T-cell (primary cell): ENCODE data around the gene CCDC157. TPM values are rescaled to one million over a fixed set of nuclear protein-coding genes. Genes with fewer than 3 reads are reported as not detected.

Experiments
- ATAC-seq, 4 experiments: fragments of 200-7000 bp in 3 of 4; fragments of 150-1000 bp in 1 of 4; cut with Tn5 transposase; replicated peaks in 1 of 4; 1 replicate in 3 of 4; 2 replicates in 1 of 4; pipeline ENCODE4 v1.10.0; 2021; ENCODE audit warnings: moderate library complexity in 3 of 4, mild to moderate bottlenecking in 2 of 4, moderate number of reproducible peaks in 1 of 4
- CTCF ChIA-PET, 2 donors: fragments of 300-600 bp; sonication (Branson Sonifier 250); formaldehyde crosslinking; loops; one replicate each; lab custom pipeline; 2022; ENCODE audit warnings: antibody characterized with exemption in 2 of 2; lab: Charles Lee
- POLR2A ChIA-PET, 2 donors: fragments of 300-600 bp; sonication (Branson Sonifier 250); formaldehyde crosslinking; loops; one replicate each; lab custom pipeline; 2022; ENCODE audit warnings: antibody characterized with exemption in 2 of 2; lab: Charles Lee
- DNase-seq, 35 experiments: peaks; one replicate each; pipeline versions ENCODE4 v3.0.0 to v3.0.0-alpha.2; 2013 to 2023
- H3K27ac ChIP-seq: one replicate; pipeline ENCODE4 v1.5.1; 2013; ENCODE audit warnings: low read length
- H3K27me3 ChIP-seq, 2 experiments: replicated peaks in 1 of 2; 1 replicate in 1 of 2; 2 replicates in 1 of 2; pipeline versions ENCODE4 v1.6.1 to v1.7.0; 2013; ENCODE audit warnings: low read length in 1 of 2, mixed read lengths in 1 of 2; ENCODE audit not compliant: control insufficient read depth in 2 of 2, insufficient read depth in 2 of 2; ENCODE audit errors: extremely low read depth in 1 of 2
- H3K36me3 ChIP-seq, 2 donors: 1 replicate in 1 of 2; 2 replicates in 1 of 2; pipeline versions ENCODE4 v1.6.1 to v1.7.0; 2013; ENCODE audit warnings: low read length in 1 of 2; ENCODE audit not compliant: control insufficient read depth in 2 of 2, insufficient read depth in 1 of 2; ENCODE audit errors: extremely low read depth in 1 of 2
- H3K4me1 ChIP-seq, 2 experiments: 1 replicate in 1 of 2; 2 replicates in 1 of 2; pipeline versions ENCODE4 v1.6.1 to v1.7.0; 2013; ENCODE audit warnings: low read length in 2 of 2, mixed read lengths in 1 of 2; ENCODE audit not compliant: insufficient read depth in 2 of 2, control insufficient read depth in 1 of 2; ENCODE audit errors: extremely low read depth in 1 of 2
- H3K4me3 ChIP-seq, 2 donors: 1 replicate in 1 of 2; 2 replicates in 1 of 2; pipeline versions ENCODE4 v1.5.1 to v1.7.0; 2013; ENCODE audit warnings: mild to moderate bottlenecking in 2 of 2, low read length in 1 of 2, moderate library complexity in 1 of 2; ENCODE audit not compliant: control insufficient read depth in 1 of 2; ENCODE audit errors: extremely low read depth in 1 of 2
- H3K9me3 ChIP-seq: 2 replicates; pipeline ENCODE4 v1.7.0; 2013
- H3K27ac Mint-ChIP-seq, 2 donors: one replicate each; pipeline ENCODE4 v1.8.0; 2020 to 2021; ENCODE audit warnings: mild to moderate bottlenecking in 2 of 2, mixed read lengths in 2 of 2
- H3K27me3 Mint-ChIP-seq, 2 donors: one replicate each; pipeline ENCODE4 v1.8.0; 2021 to 2022; ENCODE audit warnings: mixed read lengths in 2 of 2
- H3K36me3 Mint-ChIP-seq: one replicate; pipeline ENCODE4 v1.8.0; 2021; ENCODE audit warnings: mixed read lengths
- H3K4me1 Mint-ChIP-seq, 3 donors: one replicate each; pipeline ENCODE4 v1.8.0; 2020 to 2022; ENCODE audit warnings: mixed read lengths in 3 of 3, mild to moderate bottlenecking in 1 of 3
- H3K4me3 Mint-ChIP-seq, 3 donors: one replicate each; pipeline ENCODE4 v1.8.0; 2020 to 2022; ENCODE audit warnings: mild to moderate bottlenecking in 3 of 3, mixed read lengths in 3 of 3, moderate library complexity in 3 of 3
- H3K9me3 Mint-ChIP-seq, 3 donors: one replicate each; pipeline ENCODE4 v1.8.0; 2020 to 2022; ENCODE audit warnings: mixed read lengths in 3 of 3
- WGBS: methylation state at CpG from one replicate; pipeline ENCODE4 v1.1.5; 2013; ENCODE audit warnings: missing lambda C conversion rate; ENCODE audit not compliant: insufficient coverage; 5-methylcytosine and 5-hydroxymethylcytosine counted together
- total RNA-seq, 35 experiments: library from RNA in 6 of 35; stranded (reverse) in 6 of 35; fragments of 120-200 nt in 1 of 35; gene quantifications; one replicate each; pipeline versions ENCODE4 v1.2.1 to v1.2.4 and lab custom pipeline; 2013 to 2026

CCDC157 gene
- total RNA-seq, 5 donors from 2014 or later (not counting 1 experiment from before 2014, with no cell fraction given) = 4.6 to 10.9 (median 5.1) TPM

DNA sequence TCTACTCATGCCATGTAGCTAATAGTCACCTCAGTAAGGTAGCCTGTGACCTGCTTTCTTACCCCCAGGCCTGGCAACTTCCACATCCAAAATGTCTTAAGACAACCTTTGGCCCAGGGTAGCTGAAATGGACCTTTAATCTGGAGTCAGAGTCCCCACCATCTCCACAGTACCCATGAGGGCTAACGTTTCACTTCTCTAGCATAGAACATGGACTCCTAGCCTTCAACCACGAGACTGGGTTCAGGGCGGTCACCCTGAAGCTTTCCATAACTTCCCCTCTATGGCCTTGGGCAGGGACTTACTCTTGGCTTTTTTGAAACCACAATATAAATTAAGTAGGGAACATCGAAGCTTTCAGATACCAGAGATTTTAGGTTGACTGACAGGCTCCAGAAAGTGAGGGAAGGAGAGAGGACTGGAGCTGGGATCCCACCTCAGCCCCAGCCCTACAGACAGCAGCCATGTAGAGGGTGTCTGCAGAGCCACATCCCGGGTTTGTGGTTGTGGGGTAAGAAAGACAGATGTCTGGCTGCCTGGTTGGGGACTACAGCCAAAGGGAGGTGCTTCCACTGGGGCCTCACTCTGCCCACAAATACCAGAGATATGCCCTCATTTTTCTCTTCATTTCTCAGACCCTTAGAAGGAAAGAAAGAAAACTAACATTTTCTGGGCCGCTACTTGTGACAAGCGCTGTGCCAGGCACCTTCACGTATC, 32.6 kb upstream of the CCDC157 start:
- H3K4me3 ChIP-seq = peak overlapping the region; percentile 70 to 96
- H3K9me3 ChIP-seq = no peaks in the 10 kb centered on the region
- peaks cover 48 to 80% of the 10 kb centered on the region in 2 experiments for H3K4me1 ChIP-seq
- Mint-ChIP-seq H3K4me1 (peaks cover 72 to 80% (median 78%) of the 10 kb centered on the region in 3 donors), H3K27me3 (no peaks in the 10 kb centered on the region), H3K9me3 (no peaks in the 10 kb centered on the region), H3K36me3 (peaks cover 18% of the 10 kb centered on the region), H3K27ac (peak overlapping the region; percentile 90 to 91), H3K4me3 (peak overlapping the region; percentile 82 to 91 (median 87))
- POLR2A ChIA-PET = interaction anchor here (0.5 to 1.7 kb wide), 4 partner anchors 10 to 100 kb away, joined by 3 to 5 read pairs (median 3); no protein-coding TSS in a partner anchor
- CTCF ChIA-PET = interaction anchor here (0.7 to 2.3 kb wide), 7 partner anchors 12 to 125 kb away, joined by 3 to 14 read pairs (median 3); no protein-coding TSS in a partner anchor
- DNase-seq (peak in 26 of 35 experiments; percentile 17 to 58 (median 38)), ATAC-seq (peak in 3 of 4 experiments; percentile 21 to 23 (median 21))
- peak overlapping the region; percentile 15 for H3K27ac ChIP-seq
- H3K27me3 ChIP-seq = no peaks in the 10 kb centered on the region
- peaks cover 7 to 34% of the 10 kb centered on the region in 2 donors for H3K36me3 ChIP-seq
- WGBS = 0% methylated on average over 1 of the region's 8 CpGs

DNA sequence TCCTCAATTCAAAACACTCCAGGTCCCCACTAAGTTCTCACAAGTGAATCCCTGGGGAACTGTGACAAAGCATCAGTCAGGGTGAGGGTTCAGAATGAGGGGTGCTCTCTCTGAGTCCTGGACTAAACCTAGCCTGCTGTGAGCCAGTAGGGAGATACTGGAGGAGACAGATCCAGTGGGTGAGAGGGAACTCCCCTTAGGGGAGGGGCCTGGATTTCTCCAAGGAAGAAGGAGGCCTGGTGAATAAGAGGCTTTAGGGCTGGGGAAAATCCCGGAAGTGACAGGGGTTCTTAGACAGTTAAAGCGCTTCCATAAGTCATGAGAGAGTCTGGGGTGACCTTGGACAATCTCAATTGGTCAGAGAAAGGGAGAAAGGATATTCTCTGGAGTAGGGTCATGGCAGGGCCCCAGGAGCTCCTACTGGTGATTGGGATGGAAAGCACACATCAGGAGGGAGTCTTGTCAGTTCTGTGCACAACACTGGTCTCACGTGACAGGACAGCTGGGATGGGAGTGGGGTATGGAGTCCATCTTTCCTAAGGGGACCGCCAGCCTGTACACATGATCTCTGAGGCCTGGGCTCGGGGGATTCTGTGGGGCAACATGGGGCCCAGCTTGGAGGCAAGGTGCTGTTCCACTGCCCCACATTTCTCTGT, 31.6 kb upstream of the CCDC157 start:
- POLR2A ChIA-PET = no interaction called here
- peaks cover 61 to 70% (median 68%) of the 10 kb centered on the region in 3 donors for H3K4me1 Mint-ChIP-seq
- ATAC-seq (no peak), DNase-seq (peak in 1 of 35 experiments; percentile 25)
- H3K4me1 ChIP-seq = peaks cover 38 to 70% of the 10 kb centered on the region in 2 experiments
- WGBS = 70% methylated on average over 3 of the region's 5 CpGs
- peak overlapping the region; percentile 90 to 91 for H3K27ac Mint-ChIP-seq
- no peaks in the 10 kb centered on the region for H3K9me3 ChIP-seq
- no peaks in the 10 kb centered on the region for H3K27me3 ChIP-seq
- CTCF ChIA-PET = interaction anchor here (1.1 to 2.3 kb wide), 4 partner anchors 17 to 37 kb away, joined by 3 to 14 read pairs (median 8); partner anchors contain the start of genes CCDC157 (in 1 of the 2) and SF3A1 (in 1 of the 2)
- H3K27me3 Mint-ChIP-seq = no peaks in the 10 kb centered on the region
- H3K36me3 Mint-ChIP-seq = peaks cover 11% of the 10 kb centered on the region
- H3K36me3 ChIP-seq = peaks cover 4 to 27% of the 10 kb centered on the region in 2 donors
- H3K4me3 ChIP-seq = peak overlapping the region; percentile 70 to 96
- H3K27ac ChIP-seq = peak overlapping the region; percentile 15
- H3K4me3 Mint-ChIP-seq = peak overlapping the region; percentile 82 to 91 (median 87)
- no peaks in the 10 kb centered on the region for H3K9me3 Mint-ChIP-seq

DNA sequence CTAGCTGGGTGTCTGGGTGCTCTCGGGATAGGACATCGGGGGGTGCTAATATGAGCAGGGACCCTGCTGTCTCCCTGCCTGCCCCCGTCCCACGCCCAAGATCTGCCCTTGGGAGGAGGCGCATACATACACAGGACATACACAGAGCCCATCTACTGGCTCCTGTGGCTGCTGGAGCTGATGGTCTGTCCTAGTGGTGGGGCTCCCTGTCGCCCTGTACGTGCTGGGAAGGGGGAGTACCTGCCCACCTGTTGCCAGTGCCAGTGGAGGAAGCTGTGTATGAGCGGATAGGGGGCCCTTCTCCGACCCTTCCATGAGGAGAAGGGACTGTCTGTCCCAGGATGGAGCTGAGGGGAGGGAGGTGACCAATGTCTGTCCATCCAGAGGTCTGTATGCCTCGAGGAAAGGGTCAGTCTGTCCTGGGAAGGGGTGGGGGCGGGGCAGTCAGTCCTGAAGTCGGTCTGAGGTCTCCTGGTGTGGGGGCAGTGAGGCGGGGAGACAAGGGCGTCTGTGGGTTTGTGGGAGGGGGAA, 31.0 kb upstream of the CCDC157 start:
- CTCF ChIA-PET = interaction anchor here in 1 of 2 donors (1.4 to 3.2 kb wide), 3 partner anchors 31 to 62 kb away, joined by 5 to 37 read pairs (median 10); partner anchors contain the start of genes CASTOR1, CCDC157, RNF215 and SF3A1
- Mint-ChIP-seq H3K27me3 (no peaks in the 10 kb centered on the region), H3K36me3 (peaks cover 10% of the 10 kb centered on the region), H3K4me1 (peaks cover 55 to 64% (median 62%) of the 10 kb centered on the region in 3 donors), H3K27ac (peak overlapping the region; percentile 90 to 91), H3K4me3 (peak overlapping the region; percentile 82 to 91 (median 87)), H3K9me3 (no peaks in the 10 kb centered on the region)
- H3K27me3 ChIP-seq = no peaks in the 10 kb centered on the region
- no peaks in the 10 kb centered on the region for H3K9me3 ChIP-seq
- DNase-seq (no peak), ATAC-seq (no peak)
- WGBS = 0% methylated on average over 6 of the region's 14 CpGs
- peak overlapping the region; percentile 15 for H3K27ac ChIP-seq
- peaks cover 32 to 64% of the 10 kb centered on the region in 2 experiments for H3K4me1 ChIP-seq
- POLR2A ChIA-PET = no interaction called here
- peaks cover 4 to 21% of the 10 kb centered on the region in 2 donors for H3K36me3 ChIP-seq
- peak overlapping the region; percentile 70 to 96 for H3K4me3 ChIP-seq

DNA sequence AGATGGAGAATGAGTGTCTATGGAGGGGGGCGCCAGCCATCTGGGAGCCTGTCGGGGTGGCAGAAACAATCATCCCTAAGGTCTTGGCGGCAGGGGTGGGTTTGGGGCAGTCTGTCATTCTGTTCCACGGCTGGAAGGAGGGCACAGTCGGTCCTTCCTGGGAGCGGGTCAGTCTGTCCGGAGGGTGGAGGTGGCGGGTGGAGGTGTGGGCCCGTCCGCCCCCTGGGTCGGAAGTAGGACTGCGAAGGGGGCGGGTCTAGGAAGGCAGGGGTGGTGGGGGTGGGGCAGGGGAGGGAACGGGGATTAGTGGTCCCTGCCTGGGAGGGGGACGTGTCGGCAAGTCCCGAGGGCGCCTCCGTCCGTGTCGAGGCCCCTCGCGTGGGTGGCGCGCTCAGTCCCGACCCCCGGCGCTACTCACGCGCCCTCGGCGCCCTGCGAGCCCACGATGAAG, 30.5 kb upstream of the CCDC157 start:
- peaks cover 51 to 59% (median 57%) of the 10 kb centered on the region in 3 donors for H3K4me1 Mint-ChIP-seq
- Histone ChIP-seq H3K4me1 (peaks cover 28 to 59% of the 10 kb centered on the region in 2 experiments), H3K27me3 (no peaks in the 10 kb centered on the region), H3K9me3 (no peaks in the 10 kb centered on the region), H3K36me3 (peaks cover under 1 to 19% of the 10 kb centered on the region in 2 donors), H3K27ac (peak overlapping the region; percentile 15), H3K4me3 (peak overlapping the region; percentile 70 to 96)
- H3K4me3 Mint-ChIP-seq = peak overlapping the region; percentile 82 to 91 (median 87)
- peaks cover 9% of the 10 kb centered on the region for H3K36me3 Mint-ChIP-seq
- ChIA-PET POLR2A (interaction anchor here (0.6 to 1.5 kb wide), 7 partner anchors 16 to 966 kb away, joined by 3 to 6 read pairs (median 4); partner anchors contain the start of genes CCDC157 (in 1 of the 2), PIK3IP1 (in 1 of the 2) and SF3A1 (in 1 of the 2)), CTCF (interaction anchor here in 1 of 2 donors (1.0 to 3.2 kb wide), 7 partner anchors 13 to 97 kb away, joined by 3 to 37 read pairs (median 5); partner anchors contain the start of genes CASTOR1, CCDC157, RNF215 and SF3A1)
- 0% methylated on average over 26 of the region's 34 CpGs for WGBS
- ATAC-seq (peak; percentile 24 to 39 (median 30)), DNase-seq (peak in 3 of 35 experiments; percentile 16 to 32 (median 20))
- H3K27ac Mint-ChIP-seq = peak overlapping the region; percentile 90 to 91
- H3K27me3 Mint-ChIP-seq = no peaks in the 10 kb centered on the region
- no peaks in the 10 kb centered on the region for H3K9me3 Mint-ChIP-seq

- Mint-ChIP-seq H3K4me3 (peak within 1 kb of the TSS; percentile 82 to 91 (median 87)), H3K4me1 (peaks cover 45 to 54% (median 52%) of the 10 kb centered on the region in 3 donors), H3K9me3 (no peaks in the 10 kb centered on the region), H3K27me3 (no peaks in the 10 kb centered on the region), H3K27ac (peak within 1 kb of the TSS; percentile 91), H3K36me3 (peaks cover 9% of the 10 kb centered on the region)
- DNase-seq = peak; percentile 86 to 97 (median 92)
- POLR2A ChIA-PET = interaction anchor here (0.6 to 1.5 kb wide), 9 partner anchors 17 to 1254 kb away, joined by 3 to 6 read pairs (median 4); partner anchors contain the start of genes CCDC157 (in 1 of the 2), PIK3IP1 (in 1 of the 2) and SF3A1 (in 1 of the 2)
- CTCF ChIA-PET = interaction anchor here in 1 of 2 donors (1.0 to 3.2 kb wide), 7 partner anchors 14 to 97 kb away, joined by 3 to 37 read pairs (median 5); partner anchors contain the start of genes CASTOR1, CCDC157, RNF215 and SF3A1
- H3K27ac ChIP-seq = peak within 1 kb of the TSS; percentile 77
- 0% methylated on average over 42 of the region's 69 CpGs for WGBS
- H3K4me3 ChIP-seq = peak within 1 kb of the TSS; percentile 70 to 96
- peak; percentile 88 to 94 (median 90) for ATAC-seq
- H3K4me1 ChIP-seq = peaks cover 28 to 53% of the 10 kb centered on the region in 2 experiments
- H3K27me3 ChIP-seq = no peaks in the 10 kb centered on the region
- no peaks in the 10 kb centered on the region for H3K9me3 ChIP-seq
- H3K36me3 ChIP-seq = peaks cover 0 to 15% of the 10 kb centered on the region in 2 donors
These were observed 30.0 kb upstream of the CCDC157 start, which contains the start of gene TBC1D10A for GRCh38 chr22:30326706-30327362. TSS of gene TBC1D10A (minus strand) at chr22:30326941. CDS start at chr22:30326881, 60 bp downstream.
